ENCODE data around the gene ELAVL4.
"Not testable (repeated sequence)": the region's sequence is repeated elsewhere in the genome, so short reads cannot be mapped to it uniquely, and the experiment has no call there.

The ELAVL4 gene

GRCh38 chr1:50163680-50164079, 55.0 kb downstream of the ELAVL4 start:
- no peak overlapping the region for H3K4me3 ChIP-seq (ENCODE audit: low read length, poor library complexity, severe bottlenecking)
- no peaks in the 10 kb centered on the region for H3K27me3 ChIP-seq (ENCODE audit: insufficient read depth, low read length, poor library complexity, severe bottlenecking)
- H2AFZ ChIP-seq (ENCODE audit: low read length): no peak overlapping the region
- no peaks in the 10 kb centered on the region for H3K4me1 ChIP-seq (ENCODE audit: insufficient read depth, low read length, poor library complexity, severe bottlenecking)
- no peaks in the 10 kb centered on the region for H3K9me3 ChIP-seq (ENCODE audit: insufficient read depth, low read depth, low read length)
- no peaks in the 10 kb centered on the region for H4K20me1 ChIP-seq (ENCODE audit: insufficient read depth, low read length, poor library complexity, severe bottlenecking)
- no peak overlapping the region for H3K4me2 ChIP-seq (ENCODE audit: low read depth, low read length, poor library complexity, severe bottlenecking)
- H3K9ac ChIP-seq (ENCODE audit: low read depth, low read length, poor library complexity, severe bottlenecking): no peak overlapping the region
- no peaks in the 10 kb centered on the region for H3K79me2 ChIP-seq (ENCODE audit: insufficient read depth, low read length)
- TF ChIP-seq EZH2phosphoT487 (IDR thresholded peaks at IDR 0.05; ENCODE audit: borderline replicate concordance) (no peak), CTCF (conservative IDR thresholded peaks at IDR 0.05; ENCODE audit: low read length) (no peak)
- no peaks in the 10 kb centered on the region for H3K36me3 ChIP-seq (ENCODE audit: insufficient read depth, low read length)
- H3K9me2 ChIP-seq (replicated peaks; ENCODE audit: low read depth, low read length): no peaks in the 10 kb centered on the region
- no peaks in the 10 kb centered on the region for H3F3A ChIP-seq (ENCODE audit: low read depth)

GRCh38 chr1:50166351-50166750, 57.6 kb downstream of the ELAVL4 start:
- not testable (repeated sequence) for H3K36me3 ChIP-seq (ENCODE audit: insufficient read depth, low read length); H3K9me3 ChIP-seq (ENCODE audit: insufficient read depth, low read depth, low read length); H3K4me1 ChIP-seq (ENCODE audit: insufficient read depth, low read length, poor library complexity, severe bottlenecking); H3K9me2 ChIP-seq (replicated peaks; ENCODE audit: low read depth, low read length); H3K4me3 ChIP-seq (ENCODE audit: low read length, poor library complexity, severe bottlenecking); H2AFZ ChIP-seq (ENCODE audit: low read length); H3K27me3 ChIP-seq (ENCODE audit: insufficient read depth, low read length, poor library complexity, severe bottlenecking); H3F3A ChIP-seq (ENCODE audit: low read depth); H3K4me2 ChIP-seq (ENCODE audit: low read depth, low read length, poor library complexity, severe bottlenecking); H3K79me2 ChIP-seq (ENCODE audit: insufficient read depth, low read length); H3K9ac ChIP-seq (ENCODE audit: low read depth, low read length, poor library complexity, severe bottlenecking); H4K20me1 ChIP-seq (ENCODE audit: insufficient read depth, low read length, poor library complexity, severe bottlenecking)

- H2AFZ ChIP-seq (ENCODE audit: low read length): no peak overlapping the region
- H3K9ac ChIP-seq (ENCODE audit: low read depth, low read length, poor library complexity, severe bottlenecking): no peak overlapping the region
- no peaks in the 10 kb centered on the region for H3K36me3 ChIP-seq (ENCODE audit: insufficient read depth, low read length)
- TF ChIP-seq EZH2phosphoT487 (IDR thresholded peaks at IDR 0.05; ENCODE audit: borderline replicate concordance) (no peak), CTCF (conservative IDR thresholded peaks at IDR 0.05; ENCODE audit: low read length) (no peak)
- no peaks in the 10 kb centered on the region for H3K27me3 ChIP-seq (ENCODE audit: insufficient read depth, low read length, poor library complexity, severe bottlenecking)
- H3K4me1 ChIP-seq (ENCODE audit: insufficient read depth, low read length, poor library complexity, severe bottlenecking): no peaks in the 10 kb centered on the region
- no peak overlapping the region for H3K4me3 ChIP-seq (ENCODE audit: low read length, poor library complexity, severe bottlenecking)
- H3F3A ChIP-seq (ENCODE audit: low read depth): no peaks in the 10 kb centered on the region
- H3K4me2 ChIP-seq (ENCODE audit: low read depth, low read length, poor library complexity, severe bottlenecking): no peak overlapping the region
- H3K79me2 ChIP-seq (ENCODE audit: insufficient read depth, low read length): no peaks in the 10 kb centered on the region
- no peaks in the 10 kb centered on the region for H3K9me2 ChIP-seq (replicated peaks; ENCODE audit: low read depth, low read length)
- H3K9me3 ChIP-seq (ENCODE audit: insufficient read depth, low read depth, low read length): no peaks in the 10 kb centered on the region
- no peaks in the 10 kb centered on the region for H4K20me1 ChIP-seq (ENCODE audit: insufficient read depth, low read length, poor library complexity, severe bottlenecking)
These were observed 63.6 kb downstream of the ELAVL4 start for GRCh38 chr1:50172299-50172698.

- H3K4me2 ChIP-seq (ENCODE audit: low read depth, low read length, poor library complexity, severe bottlenecking): no peak overlapping the region
These were observed 65.4 kb downstream of the ELAVL4 start for GRCh38 chr1:50174101-50174500.

More at GRCh38 chr1:50174101-50174500, 65.4 kb downstream of the ELAVL4 start:
- H3K4me1 ChIP-seq (ENCODE audit: insufficient read depth, low read length, poor library complexity, severe bottlenecking): no peaks in the 10 kb centered on the region
- no peaks in the 10 kb centered on the region for H3K9me3 ChIP-seq (ENCODE audit: insufficient read depth, low read depth, low read length)
- H3F3A ChIP-seq (ENCODE audit: low read depth): no peaks in the 10 kb centered on the region
- H3K27me3 ChIP-seq (ENCODE audit: insufficient read depth, low read length, poor library complexity, severe bottlenecking): no peaks in the 10 kb centered on the region
- H3K4me3 ChIP-seq (ENCODE audit: low read length, poor library complexity, severe bottlenecking): no peak overlapping the region
- no peaks in the 10 kb centered on the region for H4K20me1 ChIP-seq (ENCODE audit: insufficient read depth, low read length, poor library complexity, severe bottlenecking)
- no peaks in the 10 kb centered on the region for H3K79me2 ChIP-seq (ENCODE audit: insufficient read depth, low read length)
- no peak overlapping the region for H3K9ac ChIP-seq (ENCODE audit: low read depth, low read length, poor library complexity, severe bottlenecking)
- H3K36me3 ChIP-seq (ENCODE audit: insufficient read depth, low read length): no peaks in the 10 kb centered on the region
- no peaks in the 10 kb centered on the region for H3K9me2 ChIP-seq (replicated peaks; ENCODE audit: low read depth, low read length)
- H2AFZ ChIP-seq (ENCODE audit: low read length): no peak overlapping the region
- TF ChIP-seq CTCF (conservative IDR thresholded peaks at IDR 0.05; ENCODE audit: low read length) (no peak), EZH2phosphoT487 (IDR thresholded peaks at IDR 0.05; ENCODE audit: borderline replicate concordance) (no peak)
